ENCODE data around the gene PTPRCAP.

- no peak for TF ChIP-seq CTCF (IDR thresholded peaks at IDR 0.05)
- TF ChIP-seq POLR2A (IDR thresholded peaks at IDR 0.05): no peak
Measured at GRCh38 chr11:67468056-67468455, 30.6 kb upstream of the PTPRCAP start.
